Astrocyte of the spinal cord (primary cell): ENCODE results near the gene ZNRF2.
"Not testable (repeated sequence)": the region's sequence is repeated elsewhere in the genome, so short reads cannot be mapped to it uniquely, and the experiment has no call there.

ENCODE experiments used
- DNase-seq: peaks from one replicate; pipeline ENCODE4 v3.0.0; 2011; ENCODE audit warnings: low read depth, low spot score
- H3K4me3 ChIP-seq: 2 replicates; pipeline ENCODE4 v1.5.1; 2011; ENCODE audit warnings: low read depth, mild to moderate bottlenecking, low read length, moderate library complexity
- in situ Hi-C: cut with HindIII; loops from 2 replicates; pipeline ENCODE4 v1.10.0; 2017; ENCODE audit warnings: low sequenced_read_pairs
- TF ChIP-seq, protein P1 (sequence below): IDR thresholded peaks from 2 replicates; pipeline ENCODE4 v1.5.1; 2012; ENCODE audit warnings: low read depth, mild to moderate bottlenecking, low read length, inconsistent platforms

The ZNRF2 gene

DNA sequence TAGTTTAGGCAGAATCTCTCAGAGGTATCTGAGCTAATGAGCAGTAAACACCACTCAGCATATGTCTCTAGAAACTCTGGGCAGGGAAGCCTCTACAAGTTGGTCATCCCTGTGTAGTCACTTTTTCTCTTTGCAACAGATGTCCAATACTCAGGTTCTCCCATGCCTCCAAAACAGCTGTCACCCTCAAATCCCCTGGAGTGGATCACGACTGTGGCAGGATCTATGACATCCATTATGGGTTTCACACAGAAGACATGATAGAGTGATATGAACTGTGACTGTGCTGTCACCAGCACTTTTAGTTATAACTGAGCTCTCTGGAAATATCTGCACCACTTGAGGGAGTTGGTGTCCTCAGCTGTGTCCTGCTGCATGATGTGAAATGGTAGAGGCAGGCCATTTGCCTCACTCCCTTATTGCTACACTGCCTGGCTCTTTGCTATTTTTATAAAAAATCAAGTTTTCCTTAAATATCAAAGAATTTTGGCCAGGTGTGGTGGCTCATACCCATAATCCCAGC lies 24.1 kb upstream of the ZNRF2 start:
- in situ Hi-C loops = no loop called here
- H3K4me3 ChIP-seq = no peak overlapping the region
- no peak for DNase-seq
- TF ChIP-seq, protein P1, sequence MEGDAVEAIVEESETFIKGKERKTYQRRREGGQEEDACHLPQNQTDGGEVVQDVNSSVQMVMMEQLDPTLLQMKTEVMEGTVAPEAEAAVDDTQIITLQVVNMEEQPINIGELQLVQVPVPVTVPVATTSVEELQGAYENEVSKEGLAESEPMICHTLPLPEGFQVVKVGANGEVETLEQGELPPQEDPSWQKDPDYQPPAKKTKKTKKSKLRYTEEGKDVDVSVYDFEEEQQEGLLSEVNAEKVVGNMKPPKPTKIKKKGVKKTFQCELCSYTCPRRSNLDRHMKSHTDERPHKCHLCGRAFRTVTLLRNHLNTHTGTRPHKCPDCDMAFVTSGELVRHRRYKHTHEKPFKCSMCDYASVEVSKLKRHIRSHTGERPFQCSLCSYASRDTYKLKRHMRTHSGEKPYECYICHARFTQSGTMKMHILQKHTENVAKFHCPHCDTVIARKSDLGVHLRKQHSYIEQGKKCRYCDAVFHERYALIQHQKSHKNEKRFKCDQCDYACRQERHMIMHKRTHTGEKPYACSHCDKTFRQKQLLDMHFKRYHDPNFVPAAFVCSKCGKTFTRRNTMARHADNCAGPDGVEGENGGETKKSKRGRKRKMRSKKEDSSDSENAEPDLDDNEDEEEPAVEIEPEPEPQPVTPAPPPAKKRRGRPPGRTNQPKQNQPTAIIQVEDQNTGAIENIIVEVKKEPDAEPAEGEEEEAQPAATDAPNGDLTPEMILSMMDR = no peak

DNA sequence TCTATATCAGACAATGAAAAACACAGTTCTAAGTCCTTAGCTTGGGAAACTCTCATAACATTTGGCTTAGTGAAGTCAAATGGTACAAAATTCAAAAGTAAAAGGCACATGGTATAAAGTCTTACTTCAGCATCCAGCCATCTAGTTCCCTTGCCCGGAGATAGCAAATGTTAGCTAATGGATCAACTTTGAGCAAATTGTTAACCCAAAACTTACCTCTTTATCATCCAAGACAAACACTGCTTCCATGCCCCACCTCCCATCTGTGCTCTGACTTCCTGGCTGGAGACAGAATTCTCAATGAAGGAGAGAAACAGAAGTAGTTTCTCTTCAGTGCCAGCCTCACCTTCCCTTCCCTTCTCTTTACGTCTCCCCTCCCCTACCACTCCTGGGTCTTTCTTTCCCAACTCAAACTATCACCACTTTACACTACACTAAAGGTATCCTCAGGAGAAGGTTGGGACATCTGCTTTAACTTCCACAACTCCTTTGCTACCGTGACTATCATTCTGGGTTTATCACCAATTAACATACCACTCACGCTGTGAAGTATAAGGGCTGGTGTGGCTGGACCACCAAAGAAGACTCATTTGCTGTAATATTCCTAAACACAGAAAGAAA lies 21.2 kb upstream of the ZNRF2 start:
- in situ Hi-C loops = no loop called here
- TF ChIP-seq, protein P1 = no peak
- no peak for DNase-seq
- no peak overlapping the region for H3K4me3 ChIP-seq

DNA sequence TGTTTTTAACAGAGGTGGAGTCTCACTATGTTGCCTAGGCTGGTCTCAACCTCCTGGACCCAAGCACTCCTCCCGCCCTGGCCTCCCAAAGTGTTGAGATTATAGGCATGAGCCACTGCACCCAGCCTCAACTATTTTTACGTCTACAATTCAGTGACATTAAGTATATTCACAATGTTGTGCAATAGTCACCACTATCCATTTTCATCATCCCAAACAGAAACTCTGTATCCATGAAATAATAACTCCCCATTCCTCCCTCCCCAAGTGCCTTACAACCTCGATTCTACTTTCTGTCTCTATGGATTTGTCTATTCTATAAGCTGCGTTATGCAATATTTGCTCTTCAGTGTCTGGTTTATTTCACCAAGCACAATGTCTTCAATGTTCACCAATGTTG lies 20.3 kb upstream of the ZNRF2 start:
- no peak overlapping the region for H3K4me3 ChIP-seq
- TF ChIP-seq, protein P1 = no peak
- in situ Hi-C loops = no loop called here
- DNase-seq = no peak

- in situ Hi-C loops, H3K4me3 ChIP-seq, DNase-seq: not testable (repeated sequence)
Measured at GRCh38 chr7:30265189-30265588, 19.2 kb upstream of the ZNRF2 start.

DNA sequence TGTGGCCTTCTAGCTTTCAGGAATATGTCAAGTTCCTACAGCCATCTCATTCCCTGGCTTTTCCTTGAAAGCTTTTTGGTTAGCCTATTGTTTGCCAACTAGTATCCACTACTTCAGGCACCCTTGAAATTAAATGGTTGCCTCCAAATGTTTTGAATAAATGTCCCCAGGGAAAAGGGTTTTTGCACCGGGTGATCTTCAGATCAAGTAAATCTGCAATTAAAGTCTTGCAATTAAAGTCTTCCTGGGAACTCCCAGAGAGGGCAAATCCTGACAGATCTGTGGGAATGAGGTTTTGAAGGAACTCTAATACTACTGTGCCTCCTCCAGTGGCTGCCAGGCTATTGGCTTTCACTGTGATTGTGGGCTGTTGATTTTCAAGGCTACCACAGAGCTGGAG lies 17.7 kb upstream of the ZNRF2 start:
- in situ Hi-C loops = no loop called here
- TF ChIP-seq, protein P1 = no peak
- DNase-seq = no peak
- H3K4me3 ChIP-seq = no peak overlapping the region

DNA sequence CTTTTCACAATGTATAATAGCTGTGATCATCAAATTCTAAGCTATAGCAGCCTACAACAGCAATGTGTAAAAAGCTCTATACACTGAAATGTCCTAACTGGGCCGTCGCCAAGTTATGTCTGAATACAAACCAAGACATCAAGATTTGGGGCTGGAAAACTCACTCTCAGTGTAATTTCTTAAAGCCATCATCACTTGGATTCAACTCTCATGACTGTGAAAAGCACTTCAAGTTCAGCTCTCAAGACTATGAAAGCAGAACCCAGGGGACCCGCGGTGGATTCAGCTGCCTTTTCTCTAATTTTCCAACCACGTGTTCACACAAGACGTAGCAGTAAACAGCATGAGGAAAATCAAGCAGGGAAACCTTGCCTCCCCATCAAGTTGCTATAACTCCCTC lies 15.8 kb upstream of the ZNRF2 start:
- no peak overlapping the region for H3K4me3 ChIP-seq
- TF ChIP-seq, protein P1 = no peak
- no peak for DNase-seq
- in situ Hi-C loops = no loop called here

- TF ChIP-seq, protein P1 = no peak
- no peak for DNase-seq
- in situ Hi-C loops = no loop called here
- H3K4me3 ChIP-seq = no peak overlapping the region
Measured at GRCh38 chr7:30269490-30269889, 14.9 kb upstream of the ZNRF2 start.
